NCI-H446 (cell line): ENCODE data around the gene TFPI.
A peak's percentile ranks its signal among the peaks of the same experiment; 100 is the strongest.

Experiments used
- DNase-seq, 2 experiments: peaks; one replicate each; lab custom pipeline; 2025; lab: John Stamatoyannopoulos, UW

TFPI gene

DNA sequence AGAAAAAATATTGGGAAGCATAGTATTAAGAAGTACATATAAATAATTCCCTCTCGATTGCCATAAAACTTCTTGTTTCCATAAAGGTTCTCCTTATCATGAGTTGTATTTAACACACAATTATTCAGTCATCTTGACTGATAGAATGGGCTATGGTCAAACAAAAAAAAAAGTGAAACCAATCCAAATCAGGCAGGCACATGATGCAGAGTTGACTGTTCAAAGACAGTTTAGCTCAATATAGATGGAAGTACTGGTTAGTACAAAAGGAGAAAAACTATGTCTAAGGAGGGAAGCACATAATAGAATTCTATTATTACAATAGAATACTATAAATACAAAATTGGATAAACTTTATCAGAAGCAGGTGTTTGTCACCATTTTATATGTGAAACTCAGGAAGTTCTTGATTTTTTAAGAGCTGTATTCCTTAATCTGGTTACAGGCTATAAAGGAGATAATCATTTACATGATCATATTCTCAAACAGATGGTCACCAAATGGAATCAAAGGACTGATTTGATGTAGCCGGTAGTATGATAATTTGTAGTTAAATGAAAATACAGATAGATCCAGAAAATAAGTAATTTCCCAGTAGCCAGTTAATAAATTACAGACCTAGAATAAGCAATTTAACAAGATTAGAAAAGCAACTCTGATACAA is 88.0 kb downstream of the TFPI start:
- no peak for DNase-seq

GRCh38 chr2:187462839-187463238 is 91.4 kb downstream of the TFPI start:
- DNase-seq = no peak

- no peak for DNase-seq
Observed at GRCh38 chr2:187461294-187462261, 92.7 kb downstream of the TFPI start.

GRCh38 chr2:187459256-187459655 is 95.0 kb downstream of the TFPI start:
- DNase-seq = no peak

- peak; percentile 44 to 53 for DNase-seq
Observed at GRCh38 chr2:187453078-187453641, 101.1 kb downstream of the TFPI start.

- no peak for DNase-seq
Observed at GRCh38 chr2:187451510-187451909, 102.7 kb downstream of the TFPI start.

DNA sequence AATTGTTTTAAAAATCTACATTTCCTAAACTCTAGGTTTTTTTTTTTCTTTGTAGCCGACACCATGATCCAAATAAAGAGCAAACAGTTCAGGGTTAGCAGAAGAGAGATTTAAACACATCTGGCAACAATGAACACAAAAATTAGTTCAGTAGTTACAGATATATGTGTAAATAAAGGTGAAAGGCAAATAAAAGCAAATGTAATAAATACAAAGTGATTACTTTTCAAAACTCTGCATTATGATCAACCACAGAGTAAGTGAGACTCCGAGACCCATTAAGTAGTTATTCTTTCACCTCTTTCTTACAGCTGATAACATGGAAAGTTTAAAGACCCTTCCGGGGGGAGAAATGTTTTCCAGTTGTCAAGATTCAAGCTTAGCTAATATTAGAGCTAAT is 106.9 kb downstream of the TFPI start:
- DNase-seq = no peak

DNA sequence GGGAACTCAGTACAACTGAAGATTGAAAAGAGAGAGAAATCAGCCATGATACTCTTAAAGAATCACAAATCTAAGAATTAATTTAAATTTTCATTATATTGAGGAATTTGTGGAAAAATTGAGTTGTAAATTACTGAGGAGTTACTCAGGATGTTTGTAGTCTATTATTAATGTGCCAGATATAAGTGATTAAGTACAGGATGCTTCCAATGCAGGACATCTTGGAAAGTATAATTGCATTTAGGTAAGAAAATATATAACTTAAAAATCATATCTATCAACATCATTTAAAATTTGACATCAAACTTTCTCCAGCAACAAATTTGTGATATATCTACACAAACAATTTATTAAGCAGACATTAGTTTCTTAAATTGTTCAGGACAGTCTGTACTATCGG is 107.5 kb downstream of the TFPI start:
- DNase-seq = no peak

DNA sequence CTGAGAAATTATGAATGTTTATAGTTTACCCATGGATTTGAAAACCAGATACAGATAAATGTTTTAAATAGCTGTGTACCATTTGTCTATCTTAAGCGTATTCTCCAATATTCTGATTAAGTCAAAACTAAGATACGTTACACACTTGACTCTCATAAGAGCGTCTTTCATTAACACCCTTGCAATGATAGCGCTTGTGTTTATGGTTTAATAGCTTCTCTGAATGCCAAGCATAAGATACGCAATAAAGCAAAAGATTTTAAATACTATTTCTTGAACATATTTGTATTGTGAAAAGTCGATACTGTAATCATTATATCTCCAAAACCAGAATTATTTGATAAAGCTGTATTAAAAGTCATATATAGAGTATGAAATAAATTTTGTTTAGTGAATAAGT is 109.2 kb downstream of the TFPI start:
- DNase-seq = no peak

DNA sequence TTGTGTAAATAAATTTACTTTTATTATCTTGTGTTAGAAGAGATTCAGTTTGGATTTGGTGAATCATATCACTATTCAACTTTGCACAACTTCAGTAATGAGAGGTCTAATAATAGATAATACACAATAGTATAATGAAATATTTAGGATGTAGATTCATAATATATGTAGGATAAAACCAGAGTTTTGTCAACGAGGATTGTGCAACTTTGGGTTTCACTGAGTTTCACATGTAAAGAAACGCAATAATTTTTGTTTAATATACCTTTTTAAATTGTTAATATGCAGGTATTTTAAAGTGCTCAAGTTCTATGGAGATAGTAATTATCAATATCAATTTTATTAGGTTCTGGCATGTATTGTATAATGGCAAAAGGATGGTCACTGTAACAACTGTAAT is 111.5 kb downstream of the TFPI start:
- no peak for DNase-seq

GRCh38 chr2:187442378-187442777 is 111.9 kb downstream of the TFPI start:
- no peak for DNase-seq

GRCh38 chr2:187440101-187440675 is 114.0 kb downstream of the TFPI start:
- DNase-seq = no peak

- no peak for DNase-seq
Observed at GRCh38 chr2:187438455-187438854, 115.8 kb downstream of the TFPI start.

DNA sequence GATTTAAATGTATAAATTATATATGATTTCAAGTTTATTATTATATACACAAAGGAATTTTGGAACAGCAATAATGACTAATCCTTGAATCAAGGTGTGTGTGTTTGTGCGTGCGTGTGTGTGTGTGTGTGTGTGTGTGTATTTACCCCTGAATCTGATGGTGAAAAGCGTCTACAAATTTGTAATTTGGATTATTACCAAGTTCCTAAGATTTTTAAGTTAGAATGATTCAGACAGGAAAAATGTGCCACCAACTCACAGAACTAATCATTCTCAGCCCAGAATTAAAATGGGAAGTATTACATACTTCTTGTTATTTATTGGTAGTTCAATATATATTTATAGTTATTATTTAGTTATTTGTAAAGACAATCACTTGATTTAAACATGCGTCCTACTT is 118.5 kb downstream of the TFPI start:
- no peak for DNase-seq

DNA sequence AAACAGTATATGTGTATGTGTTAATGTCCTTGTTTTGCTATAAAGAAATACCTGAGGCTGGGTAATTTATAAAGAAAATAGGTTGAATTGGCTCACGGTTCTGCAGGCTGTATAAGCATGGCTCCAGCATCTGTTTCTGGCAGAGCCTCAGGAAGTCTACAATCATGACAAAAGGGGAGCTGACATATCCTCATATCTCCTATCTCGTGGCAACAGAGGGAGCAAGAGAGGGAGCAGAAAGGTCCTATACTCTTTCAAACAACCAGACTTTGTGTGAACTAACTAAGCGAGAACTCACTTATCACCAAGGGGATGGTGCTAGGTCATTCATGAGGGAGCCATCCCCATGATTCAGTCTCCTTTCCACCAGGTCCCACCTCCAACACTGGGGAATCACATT is 119.2 kb downstream of the TFPI start:
- no peak for DNase-seq

GRCh38 chr2:187434342-187434785 is 119.9 kb downstream of the TFPI start:
- DNase-seq = no peak

DNA sequence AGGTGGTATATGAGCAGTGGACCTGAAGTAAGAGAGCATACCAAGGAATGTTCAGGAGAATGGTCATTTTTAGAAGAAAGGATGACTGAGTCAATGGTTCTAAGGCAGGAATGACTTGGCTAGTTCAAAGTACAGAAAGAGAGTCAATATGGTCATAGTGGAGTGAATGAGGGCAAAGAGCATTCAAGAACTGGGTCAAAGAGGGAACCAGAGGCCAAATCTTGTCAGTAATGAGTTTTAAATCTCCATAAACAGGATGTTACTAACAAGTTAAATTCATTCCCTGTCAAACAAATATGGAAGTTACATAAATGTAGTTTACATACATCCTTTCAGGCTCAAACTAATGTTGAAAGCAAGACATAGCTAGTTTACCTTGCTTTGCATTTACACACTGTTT is 122.3 kb downstream of the TFPI start:
- DNase-seq = no peak

DNA sequence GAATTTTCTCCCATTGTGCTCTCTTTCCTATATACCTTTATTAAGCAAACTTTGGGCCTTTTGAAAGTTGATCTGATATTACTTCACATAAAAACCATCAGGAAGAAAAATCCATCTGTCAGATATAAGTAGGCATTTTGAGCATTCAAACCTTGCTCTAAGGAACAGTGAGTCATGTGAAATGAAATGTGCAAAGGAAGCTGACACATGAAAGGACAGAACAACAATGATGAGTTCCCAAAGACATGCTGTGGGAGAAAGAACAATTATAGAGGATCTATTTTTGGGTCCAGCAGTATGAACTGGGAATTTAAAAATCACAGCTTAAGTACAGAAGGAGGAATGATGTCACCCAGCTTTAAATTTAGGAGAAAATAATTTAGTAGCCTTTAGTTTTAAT is 124.2 kb downstream of the TFPI start:
- no peak for DNase-seq

GRCh38 chr2:187424146-187424545 is 130.1 kb downstream of the TFPI start:
- no peak for DNase-seq

- DNase-seq = no peak
Observed at GRCh38 chr2:187422282-187422681, 132.0 kb downstream of the TFPI start.

DNA sequence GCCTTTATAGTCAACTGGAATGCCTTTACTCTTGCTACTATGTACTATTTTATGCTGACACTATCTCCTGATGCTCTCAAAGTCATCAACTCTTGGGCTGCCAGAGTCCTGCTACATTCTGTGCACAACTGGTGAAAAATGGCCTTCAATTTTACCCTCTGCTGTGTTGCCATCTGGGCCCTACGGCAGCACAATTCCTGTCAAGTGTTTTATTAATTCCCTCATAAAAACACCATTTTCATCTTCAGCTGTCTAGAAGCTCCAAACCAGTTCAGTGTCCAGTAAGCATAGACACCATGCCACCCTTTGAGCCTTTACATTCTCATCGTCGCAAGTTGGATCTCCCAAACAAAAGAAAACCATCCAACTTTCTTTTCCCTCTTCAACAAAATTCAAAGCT is 132.7 kb downstream of the TFPI start:
- DNase-seq = peak in 1 of 2 experiments; percentile 63

GRCh38 chr2:187419808-187420207 is 134.4 kb downstream of the TFPI start:
- no peak for DNase-seq

DNA sequence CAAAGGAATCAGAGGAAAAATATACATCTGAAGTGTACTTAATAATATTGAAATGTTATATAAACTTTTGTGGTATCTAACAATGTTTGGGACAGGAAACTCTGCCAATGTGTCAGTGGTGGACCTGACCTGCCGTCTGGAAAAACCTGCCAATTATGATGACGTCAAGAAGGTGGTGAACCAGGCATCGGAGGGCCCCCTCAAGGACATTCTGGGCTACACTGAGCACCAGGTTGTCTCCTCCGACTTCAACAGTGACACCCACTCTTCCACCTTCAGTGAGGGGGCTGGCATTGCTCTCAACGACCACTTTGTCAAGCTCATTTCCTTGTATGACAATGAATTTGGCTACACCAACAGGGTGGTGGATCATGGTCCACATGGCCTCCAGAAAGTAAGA is 138.8 kb downstream of the TFPI start:
- DNase-seq = no peak
